ENCODE data around the gene NUBP2. TPM values are rescaled to one million over a fixed set of nuclear protein-coding genes. Genes with fewer than 3 reads are reported as not detected.

NUBP2 gene
- total RNA-seq, 1 experiment from 2014 or later: 103 TPM

DNA sequence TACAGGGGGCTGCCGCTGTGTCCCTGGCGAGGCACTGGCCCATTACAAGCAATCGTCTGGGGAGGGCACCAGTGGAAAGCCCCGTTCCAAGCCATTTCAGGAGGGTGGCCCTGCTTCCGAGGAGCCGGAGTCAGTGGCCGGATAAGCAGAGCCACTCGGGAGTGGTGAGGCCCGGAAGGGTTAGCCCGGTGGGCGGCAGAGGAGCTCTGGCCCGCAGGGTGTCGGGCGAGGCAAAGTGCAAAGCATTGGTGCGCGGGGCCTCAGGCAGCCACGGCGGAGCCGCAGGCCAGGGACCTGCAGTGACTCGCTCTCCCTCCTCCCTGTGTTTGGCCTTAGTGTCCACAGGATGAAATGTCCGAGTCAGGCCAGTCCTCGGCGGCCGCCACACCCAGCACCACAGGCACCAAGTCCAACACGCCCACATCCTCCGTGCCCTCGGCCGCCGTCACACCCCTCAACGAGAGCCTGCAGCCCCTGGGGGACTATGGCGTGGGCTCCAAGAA lies 36.0 kb upstream of the NUBP2 start (continued):
- TF ChIP-seq, protein P1, sequence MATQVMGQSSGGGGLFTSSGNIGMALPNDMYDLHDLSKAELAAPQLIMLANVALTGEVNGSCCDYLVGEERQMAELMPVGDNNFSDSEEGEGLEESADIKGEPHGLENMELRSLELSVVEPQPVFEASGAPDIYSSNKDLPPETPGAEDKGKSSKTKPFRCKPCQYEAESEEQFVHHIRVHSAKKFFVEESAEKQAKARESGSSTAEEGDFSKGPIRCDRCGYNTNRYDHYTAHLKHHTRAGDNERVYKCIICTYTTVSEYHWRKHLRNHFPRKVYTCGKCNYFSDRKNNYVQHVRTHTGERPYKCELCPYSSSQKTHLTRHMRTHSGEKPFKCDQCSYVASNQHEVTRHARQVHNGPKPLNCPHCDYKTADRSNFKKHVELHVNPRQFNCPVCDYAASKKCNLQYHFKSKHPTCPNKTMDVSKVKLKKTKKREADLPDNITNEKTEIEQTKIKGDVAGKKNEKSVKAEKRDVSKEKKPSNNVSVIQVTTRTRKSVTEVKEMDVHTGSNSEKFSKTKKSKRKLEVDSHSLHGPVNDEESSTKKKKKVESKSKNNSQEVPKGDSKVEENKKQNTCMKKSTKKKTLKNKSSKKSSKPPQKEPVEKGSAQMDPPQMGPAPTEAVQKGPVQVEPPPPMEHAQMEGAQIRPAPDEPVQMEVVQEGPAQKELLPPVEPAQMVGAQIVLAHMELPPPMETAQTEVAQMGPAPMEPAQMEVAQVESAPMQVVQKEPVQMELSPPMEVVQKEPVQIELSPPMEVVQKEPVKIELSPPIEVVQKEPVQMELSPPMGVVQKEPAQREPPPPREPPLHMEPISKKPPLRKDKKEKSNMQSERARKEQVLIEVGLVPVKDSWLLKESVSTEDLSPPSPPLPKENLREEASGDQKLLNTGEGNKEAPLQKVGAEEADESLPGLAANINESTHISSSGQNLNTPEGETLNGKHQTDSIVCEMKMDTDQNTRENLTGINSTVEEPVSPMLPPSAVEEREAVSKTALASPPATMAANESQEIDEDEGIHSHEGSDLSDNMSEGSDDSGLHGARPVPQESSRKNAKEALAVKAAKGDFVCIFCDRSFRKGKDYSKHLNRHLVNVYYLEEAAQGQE (IDR thresholded peaks at IDR 0.05; ENCODE audit: low read depth): no peak
- TF ChIP-seq JUND (IDR thresholded peaks at IDR 0.05) (no peak), ZNF274 (IDR thresholded peaks at IDR 0.05; ENCODE audit: low read depth, low read length) (no peak), CEBPB (IDR thresholded peaks at IDR 0.05; ENCODE audit: low read depth) (no peak)
- TF ChIP-seq, protein P2, sequence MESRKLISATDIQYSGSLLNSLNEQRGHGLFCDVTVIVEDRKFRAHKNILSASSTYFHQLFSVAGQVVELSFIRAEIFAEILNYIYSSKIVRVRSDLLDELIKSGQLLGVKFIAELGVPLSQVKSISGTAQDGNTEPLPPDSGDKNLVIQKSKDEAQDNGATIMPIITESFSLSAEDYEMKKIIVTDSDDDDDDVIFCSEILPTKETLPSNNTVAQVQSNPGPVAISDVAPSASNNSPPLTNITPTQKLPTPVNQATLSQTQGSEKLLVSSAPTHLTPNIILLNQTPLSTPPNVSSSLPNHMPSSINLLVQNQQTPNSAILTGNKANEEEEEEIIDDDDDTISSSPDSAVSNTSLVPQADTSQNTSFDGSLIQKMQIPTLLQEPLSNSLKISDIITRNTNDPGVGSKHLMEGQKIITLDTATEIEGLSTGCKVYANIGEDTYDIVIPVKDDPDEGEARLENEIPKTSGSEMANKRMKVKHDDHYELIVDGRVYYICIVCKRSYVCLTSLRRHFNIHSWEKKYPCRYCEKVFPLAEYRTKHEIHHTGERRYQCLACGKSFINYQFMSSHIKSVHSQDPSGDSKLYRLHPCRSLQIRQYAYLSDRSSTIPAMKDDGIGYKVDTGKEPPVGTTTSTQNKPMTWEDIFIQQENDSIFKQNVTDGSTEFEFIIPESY (IDR thresholded peaks at IDR 0.05; ENCODE audit: extremely low read depth, insufficient replicate concordance, low read length): no peak
- TF ChIP-seq, protein P3, sequence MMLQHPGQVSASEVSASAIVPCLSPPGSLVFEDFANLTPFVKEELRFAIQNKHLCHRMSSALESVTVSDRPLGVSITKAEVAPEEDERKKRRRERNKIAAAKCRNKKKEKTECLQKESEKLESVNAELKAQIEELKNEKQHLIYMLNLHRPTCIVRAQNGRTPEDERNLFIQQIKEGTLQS (IDR thresholded peaks at IDR 0.05): no peak

DNA sequence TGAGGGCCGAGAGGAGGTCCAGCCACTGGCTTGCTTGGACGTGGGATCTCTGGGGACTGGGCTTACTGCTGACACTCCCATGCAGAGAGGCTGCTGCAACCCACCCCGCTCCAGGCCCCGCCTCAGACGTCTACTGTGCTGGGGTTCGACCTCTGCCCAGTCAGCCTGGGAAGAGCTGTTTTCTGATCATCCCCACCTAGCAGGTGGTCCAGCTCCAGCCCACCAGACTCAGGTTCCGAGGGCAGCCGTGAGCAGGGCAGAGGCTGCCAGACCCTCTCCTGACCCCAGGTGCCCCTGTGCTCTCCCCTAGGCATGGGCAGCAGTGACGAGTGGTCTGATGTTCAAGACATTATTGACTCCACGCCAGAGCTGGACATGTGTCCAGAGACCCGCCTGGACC lies 34.8 kb upstream of the NUBP2 start:
- DNase-seq (ENCODE audit: low read depth, low spot score) (no peak), ATAC-seq (no peak)
- Histone ChIP-seq H2AFZ (ENCODE audit: low read depth, low read length, poor library complexity, severe bottlenecking) (no peak overlapping the region), H3K4me2 (ENCODE audit: low read length) (no peak overlapping the region), H3K9me2 (ENCODE audit: insufficient read depth) (no peaks in the 10 kb centered on the region), H3K9me3 (ENCODE audit: control insufficient read depth in 1 of 2, insufficient read depth in 1 of 2, low read depth in 1 of 2, low read length in 2 of 2) (no peaks in the 10 kb centered on the region), H3K27ac (ENCODE audit: low read depth, low read length) (no peak overlapping the region), H3K27me3 (ENCODE audit: insufficient read depth, low read length) (no peaks in the 10 kb centered on the region), H3K9ac (ENCODE audit: low read length) (no peak overlapping the region), H3K36me3 (ENCODE audit: control insufficient read depth in 1 of 2, insufficient read depth in 2 of 2, low read length in 2 of 2) (peaks cover 10 to 16% of the 10 kb centered on the region in 2 experiments; a peak in 3 of 4 replicates), H4K20me1 (ENCODE audit: insufficient read depth) (no peaks in the 10 kb centered on the region), H3K79me2 (ENCODE audit: insufficient read depth, low read length) (no peaks in the 10 kb centered on the region), H3K4me3 (replicated peaks in 1 of 2; ENCODE audit: low read depth in 1 of 2, low read length in 2 of 2) (no peak overlapping the region), H3K4me1 (ENCODE audit: control insufficient read depth in 1 of 2, insufficient read depth in 2 of 2, low read length in 2 of 2) (no peaks in the 10 kb centered on the region)
- intact Hi-C loops (cut with micrococcal nuclease): no loop called here
- CTCF ChIA-PET: no interaction called here
- no TSS peak for BruUV-seq (replicated peaks)
- POLR2A ChIA-PET: no interaction called here
- no peak for TF ChIP-seq POLR2A (IDR thresholded peaks at IDR 0.05; ENCODE audit: borderline replicate concordance, extremely low read depth, insufficient read depth, insufficient read length)
- TF ChIP-seq RAD21 (IDR thresholded peaks at IDR 0.05; ENCODE audit: low read depth): no peak
- no peak for TF ChIP-seq JUND (IDR thresholded peaks at IDR 0.05)
- no peak for TF ChIP-seq FOSL1 (IDR thresholded peaks at IDR 0.05; ENCODE audit: low read depth)
- TF ChIP-seq EGR1 (IDR thresholded peaks at IDR 0.05; ENCODE audit: low read depth): no peak
- no peak for TF ChIP-seq EZH2phosphoT487 (IDR thresholded peaks at IDR 0.05; ENCODE audit: borderline replicate concordance)
- TF ChIP-seq ELF1 (IDR thresholded peaks at IDR 0.05; ENCODE audit: borderline replicate concordance, low read depth): no peak
- RAD21 ChIA-PET (ENCODE audit: low non-redundant PET in 1 of 2, low total read pairs in 2 of 2, uncharacterized antibody in 2 of 2, unreplicated experiment in 2 of 2): no interaction called here
